IPS-18a (cell line): ENCODE measurements around the gene C6orf132.

ENCODE experiments used
- H3K27ac ChIP-seq: one replicate; pipeline ENCODE4 v1.5.1; 2013; ENCODE audit warnings: low read length
- H3K27me3 ChIP-seq: one replicate; pipeline ENCODE4 v1.6.1; 2013; ENCODE audit warnings: mild to moderate bottlenecking, low read length; ENCODE audit not compliant: control insufficient read depth, insufficient read depth
- H3K36me3 ChIP-seq: one replicate; pipeline ENCODE4 v1.6.1; 2013; ENCODE audit warnings: low read depth, low read length; ENCODE audit not compliant: control insufficient read depth
- H3K4me1 ChIP-seq: one replicate; pipeline ENCODE4 v1.6.1; 2013; ENCODE audit warnings: low read depth, low read length; ENCODE audit not compliant: control insufficient read depth
- H3K4me3 ChIP-seq: one replicate; pipeline ENCODE4 v1.5.1; 2013; ENCODE audit warnings: low read length
- H3K9ac ChIP-seq: one replicate; pipeline ENCODE4 v1.6.1; 2013; ENCODE audit warnings: mild to moderate bottlenecking, low read length, moderate library complexity
- H3K9me3 ChIP-seq: one replicate; pipeline ENCODE4 v1.6.1; 2013; ENCODE audit warnings: low read depth, low read length; ENCODE audit not compliant: control insufficient read depth

The C6orf132 gene

GRCh38 chr6:42079941-42080464, 62.4 kb downstream of the C6orf132 start:
- Histone ChIP-seq H3K9me3 (no peaks in the 10 kb centered on the region), H3K9ac (no peak overlapping the region), H3K27me3 (no peaks in the 10 kb centered on the region), H3K4me1 (no peaks in the 10 kb centered on the region), H3K36me3 (peaks cover 29% of the 10 kb centered on the region), H3K27ac (no peak overlapping the region), H3K4me3 (no peak overlapping the region)

- H3K9me3 ChIP-seq, result no peaks in the 10 kb centered on the region
These were observed 64.0 kb downstream of the C6orf132 start for GRCh38 chr6:42078386-42078785.

GRCh38 chr6:42075159-42075838, 67.1 kb downstream of the C6orf132 start:
- Histone ChIP-seq H3K27ac (no peak overlapping the region), H3K4me1 (no peaks in the 10 kb centered on the region), H3K9ac (no peak overlapping the region), H3K27me3 (no peaks in the 10 kb centered on the region), H3K36me3 (peaks cover 57% of the 10 kb centered on the region), H3K4me3 (no peak overlapping the region), H3K9me3 (no peaks in the 10 kb centered on the region)

More at GRCh38 chr6:42078386-42078785, 64.0 kb downstream of the C6orf132 start:
- H3K4me1 ChIP-seq, result no peaks in the 10 kb centered on the region
- no peak overlapping the region for H3K4me3 ChIP-seq
- no peaks in the 10 kb centered on the region for H3K27me3 ChIP-seq
- peaks cover 38% of the 10 kb centered on the region for H3K36me3 ChIP-seq
- no peak overlapping the region for H3K27ac ChIP-seq
- no peak overlapping the region for H3K9ac ChIP-seq

DNA sequence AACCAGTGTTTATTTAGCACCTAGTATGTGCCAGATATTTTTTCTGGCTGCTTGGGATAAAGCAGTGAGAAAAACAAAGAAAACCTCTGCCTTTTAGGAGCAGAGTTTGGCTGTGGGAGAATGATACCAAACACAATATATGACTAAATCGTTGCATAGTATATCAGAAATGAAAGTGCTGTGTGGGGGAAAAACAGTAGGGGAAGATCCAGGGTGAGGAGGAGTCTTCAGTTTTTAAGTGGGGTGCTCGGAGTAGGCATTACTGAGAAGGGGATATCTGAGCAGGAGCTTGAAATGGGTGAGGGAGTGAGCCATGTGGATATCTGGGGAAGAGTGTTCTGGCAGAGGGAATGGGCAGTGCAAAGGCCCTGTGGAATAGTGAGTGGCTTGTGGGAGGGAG, 69.1 kb downstream of the C6orf132 start:
- Histone ChIP-seq H3K27ac (no peak overlapping the region), H3K4me3 (no peak overlapping the region), H3K27me3 (no peaks in the 10 kb centered on the region), H3K4me1 (no peaks in the 10 kb centered on the region), H3K36me3 (peaks cover 64% of the 10 kb centered on the region), H3K9me3 (no peaks in the 10 kb centered on the region), H3K9ac (no peak overlapping the region)

DNA sequence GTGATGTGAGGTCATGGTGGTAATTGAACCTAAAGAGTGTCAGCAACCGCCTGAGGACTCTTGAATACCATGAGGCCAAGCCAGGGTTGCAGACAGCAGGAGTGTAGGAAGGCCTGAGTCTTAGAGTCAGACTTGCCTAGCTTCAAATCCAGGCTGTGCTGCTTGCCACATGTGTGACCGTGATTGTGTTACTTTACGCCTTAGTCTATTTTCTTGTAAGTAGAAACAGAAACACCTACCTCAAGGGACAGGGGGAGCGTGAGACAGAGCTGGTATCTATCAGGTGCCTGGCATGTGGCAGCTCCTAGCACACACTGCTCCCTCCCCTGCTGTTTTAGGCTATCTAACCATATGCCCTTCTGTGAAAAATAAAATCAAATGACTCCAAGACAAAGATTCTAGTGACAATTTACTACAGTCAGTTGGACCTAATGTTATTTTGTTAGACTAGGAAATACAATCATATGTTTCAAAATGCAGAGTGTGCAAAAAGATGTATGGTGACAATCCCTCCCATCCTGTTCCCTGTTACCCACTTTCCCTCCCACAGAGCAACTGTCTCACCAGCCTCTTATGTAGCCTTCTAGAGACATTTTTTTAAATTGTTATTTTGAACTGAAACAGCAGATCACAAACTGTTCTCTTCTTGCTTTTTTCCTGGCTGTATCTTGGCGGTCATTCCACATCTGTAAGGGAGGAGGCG, 70.4 kb downstream of the C6orf132 start:
- H3K9ac ChIP-seq, result no peak overlapping the region
- H3K27ac ChIP-seq, result no peak overlapping the region
- H3K4me1 ChIP-seq, result no peaks in the 10 kb centered on the region
- peaks cover 64% of the 10 kb centered on the region for H3K36me3 ChIP-seq
- H3K27me3 ChIP-seq, result no peaks in the 10 kb centered on the region
- H3K4me3 ChIP-seq, result no peak overlapping the region
- H3K9me3 ChIP-seq, result no peaks in the 10 kb centered on the region

- Histone ChIP-seq H3K9ac (no peak overlapping the region), H3K9me3 (no peaks in the 10 kb centered on the region), H3K27ac (no peak overlapping the region), H3K4me3 (no peak overlapping the region), H3K4me1 (no peaks in the 10 kb centered on the region), H3K36me3 (peaks cover 71% of the 10 kb centered on the region), H3K27me3 (no peaks in the 10 kb centered on the region)
These were observed 73.4 kb downstream of the C6orf132 start for GRCh38 chr6:42068872-42069522.

DNA sequence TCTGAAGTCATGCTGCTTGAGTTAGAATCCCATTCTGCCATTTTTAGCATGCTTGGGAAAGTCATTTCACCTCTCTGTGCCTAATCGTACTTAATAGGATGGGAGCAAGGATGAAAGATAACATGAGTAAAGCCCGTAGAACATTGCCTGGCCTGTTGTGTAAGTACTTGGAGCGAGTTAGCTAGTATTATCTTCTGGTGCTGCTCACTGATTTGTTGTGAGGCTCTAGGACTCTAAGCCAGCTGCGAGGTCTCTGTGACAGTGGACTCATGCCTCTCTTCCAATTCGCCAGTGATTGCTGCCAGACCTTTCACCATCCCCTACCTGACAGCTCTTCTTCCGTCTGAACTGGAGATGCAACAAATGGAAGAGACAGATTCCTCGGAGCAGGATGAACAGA, 74.2 kb downstream of the C6orf132 start:
- Histone ChIP-seq H3K9ac (no peak overlapping the region), H3K27ac (no peak overlapping the region), H3K4me1 (no peaks in the 10 kb centered on the region), H3K36me3 (peaks cover 65% of the 10 kb centered on the region), H3K27me3 (no peaks in the 10 kb centered on the region), H3K9me3 (no peaks in the 10 kb centered on the region), H3K4me3 (no peak overlapping the region)

DNA sequence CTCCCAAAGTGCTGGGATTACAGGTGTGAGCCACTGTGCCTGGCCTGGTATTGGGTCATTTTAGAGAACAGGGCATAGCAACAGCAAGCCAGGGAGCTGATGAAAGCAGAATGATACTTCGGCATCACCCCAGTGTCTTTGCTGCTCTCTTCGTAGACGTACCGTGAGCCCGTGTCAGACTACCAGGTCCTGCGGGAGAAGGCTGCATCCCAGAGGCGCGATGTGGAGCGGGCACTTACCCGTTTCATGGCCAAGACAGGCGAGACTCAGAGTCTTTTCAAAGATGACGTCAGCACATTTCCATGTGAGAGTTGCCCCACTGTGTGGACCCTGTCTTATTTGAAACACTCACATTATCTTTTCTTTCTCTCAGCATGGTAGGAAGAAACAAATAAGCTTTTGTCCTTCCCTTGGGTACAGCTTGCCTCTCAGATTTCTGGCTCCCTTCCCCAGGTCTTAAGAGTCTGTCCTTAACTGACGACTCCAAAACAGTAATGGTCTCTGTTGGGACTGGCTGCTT, 76.2 kb downstream of the C6orf132 start:
- Histone ChIP-seq H3K27me3 (no peaks in the 10 kb centered on the region), H3K4me3 (no peak overlapping the region), H3K4me1 (no peaks in the 10 kb centered on the region), H3K9me3 (no peaks in the 10 kb centered on the region), H3K9ac (no peak overlapping the region), H3K27ac (no peak overlapping the region), H3K36me3 (peaks cover 62% of the 10 kb centered on the region)

DNA sequence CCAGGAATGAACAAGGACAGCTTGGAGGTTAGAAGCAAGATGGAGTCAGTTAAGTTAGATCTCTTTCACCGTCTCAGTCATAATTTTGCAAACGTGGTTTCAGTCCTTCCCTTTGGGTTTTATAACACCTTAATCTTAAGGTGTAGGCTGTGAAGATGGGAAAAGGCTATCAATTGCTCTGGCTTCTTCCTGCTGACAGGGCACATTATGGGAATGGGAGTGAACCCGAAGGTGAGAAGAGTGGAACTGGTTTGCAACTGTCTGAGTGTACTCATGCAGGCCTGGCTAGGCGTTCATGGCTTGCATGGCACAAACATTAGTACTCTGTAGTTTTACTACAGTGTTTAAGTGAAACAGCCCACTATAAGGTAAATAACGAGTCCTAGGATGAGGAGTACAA, 82.7 kb downstream of the C6orf132 start:
- Histone ChIP-seq H3K4me3 (no peak overlapping the region), H3K9ac (no peak overlapping the region), H3K27ac (no peak overlapping the region), H3K9me3 (no peaks in the 10 kb centered on the region), H3K36me3 (peaks cover 58% of the 10 kb centered on the region), H3K27me3 (no peaks in the 10 kb centered on the region), H3K4me1 (no peaks in the 10 kb centered on the region)

- no peak overlapping the region for H3K27ac ChIP-seq
- H3K36me3 ChIP-seq, result peaks cover 45% of the 10 kb centered on the region
- peaks cover 15% of the 10 kb centered on the region for H3K27me3 ChIP-seq
- H3K4me1 ChIP-seq, result peaks cover 4% of the 10 kb centered on the region
- H3K4me3 ChIP-seq, result no peak overlapping the region
- no peak overlapping the region for H3K9ac ChIP-seq
- H3K9me3 ChIP-seq, result no peaks in the 10 kb centered on the region
These were observed 88.8 kb downstream of the C6orf132 start for GRCh38 chr6:42053601-42054000.

- H3K4me1 ChIP-seq, result peaks cover 4% of the 10 kb centered on the region
- H3K9me3 ChIP-seq, result no peaks in the 10 kb centered on the region
- peaks cover 38% of the 10 kb centered on the region for H3K27me3 ChIP-seq
- no peak overlapping the region for H3K27ac ChIP-seq
- H3K4me3 ChIP-seq, result peak overlapping the region; percentile 88
- peaks cover 29% of the 10 kb centered on the region for H3K36me3 ChIP-seq
- H3K9ac ChIP-seq, result peak overlapping the region; percentile 95
These were observed 91.2 kb downstream of the C6orf132 start for GRCh38 chr6:42051268-42051653.
